Lung (tissue), 10 donors: Measurements from ENCODE around the gene OR2A7. TPM values are rescaled to one million over a fixed set of nuclear protein-coding genes. Genes with fewer than 3 reads are reported as not detected.
A peak's percentile ranks its signal among the peaks of the same experiment; 100 is the strongest.
"Not testable (repeated sequence)": the region's sequence is repeated elsewhere in the genome, so short reads cannot be mapped to it uniquely, and the experiment has no call there.

ENCODE experiments used
- ATAC-seq: fragments of 200-7000 bp; cut with Tn5 transposase; one replicate; pipeline ENCODE4 v1.9.1; 2020; ENCODE audit warnings: moderate number of reproducible peaks; ENCODE audit not compliant: insufficient read depth, low FRiP score
- DNase-seq, 3 donors: peaks; one replicate each; pipeline ENCODE4 v3.0.0-alpha.2; 2013 to 2017
- H3K27ac ChIP-seq, 2 donors: one replicate each; pipeline ENCODE4 v1.5.1; 2013; ENCODE audit warnings: mild to moderate bottlenecking in 2 of 2, moderate library complexity in 2 of 2, control low read depth in 1 of 2, inconsistent platforms in 1 of 2, low read depth in 1 of 2, low read length in 1 of 2
- H3K27me3 ChIP-seq, 3 donors: one replicate each; pipeline ENCODE4 v1.5.1; 2013; ENCODE audit warnings: low read length in 2 of 3; ENCODE audit not compliant: control insufficient read depth in 3 of 3, insufficient read depth in 3 of 3
- H3K36me3 ChIP-seq, 4 donors: one replicate each; pipeline ENCODE4 v1.5.1; 2013; ENCODE audit warnings: low read length in 4 of 4, mild to moderate bottlenecking in 1 of 4, moderate library complexity in 1 of 4; ENCODE audit not compliant: control insufficient read depth in 4 of 4, insufficient read depth in 4 of 4
- H3K4me1 ChIP-seq, 5 donors: one replicate each; pipeline ENCODE4 v1.5.1; 2013; ENCODE audit warnings: low read length in 5 of 5, mild to moderate bottlenecking in 2 of 5, moderate library complexity in 1 of 5; ENCODE audit not compliant: control insufficient read depth in 5 of 5, insufficient read depth in 5 of 5
- H3K4me3 ChIP-seq: one replicate; pipeline ENCODE4 v1.5.1; 2013; ENCODE audit warnings: mild to moderate bottlenecking, control low read depth, moderate library complexity
- H3K9ac ChIP-seq, 2 donors: one replicate each; pipeline ENCODE4 v1.5.1; 2013; ENCODE audit warnings: low read length in 2 of 2, control low read depth in 1 of 2; ENCODE audit not compliant: insufficient read depth in 1 of 2
- H3K9me3 ChIP-seq, 4 donors: one replicate each; pipeline ENCODE4 v1.5.1; 2013; ENCODE audit warnings: low read length in 3 of 4, mild to moderate bottlenecking in 1 of 4, moderate library complexity in 1 of 4; ENCODE audit not compliant: control insufficient read depth in 4 of 4, insufficient read depth in 3 of 4
- WGBS, 2 donors: extraction: QIAGEN DNeasy Blood & Tissue Kit; methylation state at CpG; one replicate each; pipeline ENCODE4 v1.1.7; 2013; 5-methylcytosine and 5-hydroxymethylcytosine counted together
- polyA plus RNA-seq, 2 donors: library from polyadenylated mRNA; stranded (reverse); fragments of 200-250 nt; gene quantifications; one replicate each; pipeline ENCODE4 v1.2.1, GENCODE V29; 2013
- total RNA-seq, 2 donors: library from RNA; depleted of rRNA in 1 of 2; stranded (reverse); fragments of >200 nt in 1 of 2; gene quantifications; one replicate each; pipeline ENCODE4 v1.2.1, GENCODE V29; 2014 to 2021
- donor health status: Bipolar disorder and iron deficiency.
- donor health status: healthy.
- donor health status: DM: yes; HTN: yes; CAD: no.

OR2A7 gene
- total and polyA plus RNA-seq, 4 donors: 1.3 to 19.5 (median 4.3) TPM

DNA sequence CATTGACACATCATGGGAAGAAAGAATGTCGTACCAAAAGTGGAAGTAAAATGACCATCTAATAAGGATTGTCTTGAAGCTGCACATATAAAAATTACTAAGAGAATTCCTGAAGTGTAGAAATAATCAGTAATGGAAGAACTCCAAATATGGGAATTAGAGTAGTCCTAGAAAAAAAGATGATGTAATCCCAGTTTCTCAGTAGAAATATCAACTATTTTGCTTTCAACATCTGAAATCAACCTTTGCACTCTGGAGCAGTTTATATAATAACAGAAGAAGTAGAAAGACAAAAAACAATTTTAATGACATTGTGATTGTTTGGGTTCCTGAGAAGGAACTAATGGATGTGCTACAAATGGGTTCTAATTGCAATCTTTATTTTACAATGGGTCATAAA, 31.6 kb downstream of the OR2A7 start:
- H3K9ac ChIP-seq, H3K27ac ChIP-seq, H3K4me1 ChIP-seq, H3K9me3 ChIP-seq, ATAC-seq, H3K4me3 ChIP-seq, H3K36me3 ChIP-seq, H3K27me3 ChIP-seq, DNase-seq: not testable (repeated sequence)
- 83 to 92% methylated on average over 1 of the region's 1 CpG for WGBS, 2 donors

DNA sequence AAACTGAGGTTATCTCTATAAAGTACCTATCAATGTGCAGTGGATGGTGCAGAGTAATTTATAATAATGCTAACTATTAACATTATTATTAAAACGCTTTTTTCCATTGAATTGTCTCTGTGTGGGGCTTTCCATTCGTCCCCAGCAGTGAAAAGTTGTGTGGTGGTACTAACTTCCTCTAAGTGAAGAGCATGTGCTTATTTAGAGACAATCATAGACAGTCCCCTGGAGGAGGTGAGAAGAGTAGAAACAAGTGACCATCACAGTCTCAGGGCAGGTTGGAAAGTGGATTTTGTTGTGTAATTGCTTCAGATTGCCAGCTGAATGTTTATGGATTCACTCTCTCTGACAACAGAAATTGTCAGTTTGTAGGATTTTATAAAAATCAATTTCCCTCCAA, 33.6 kb downstream of the OR2A7 start:
- not testable (repeated sequence) for H3K27ac ChIP-seq, H3K27me3 ChIP-seq, H3K4me1 ChIP-seq, H3K36me3 ChIP-seq, H3K4me3 ChIP-seq, ATAC-seq, DNase-seq, H3K9ac ChIP-seq, H3K9me3 ChIP-seq
- no CpG with 5 or more reads among the region's 2 CpGs for WGBS, 2 donors

DNA sequence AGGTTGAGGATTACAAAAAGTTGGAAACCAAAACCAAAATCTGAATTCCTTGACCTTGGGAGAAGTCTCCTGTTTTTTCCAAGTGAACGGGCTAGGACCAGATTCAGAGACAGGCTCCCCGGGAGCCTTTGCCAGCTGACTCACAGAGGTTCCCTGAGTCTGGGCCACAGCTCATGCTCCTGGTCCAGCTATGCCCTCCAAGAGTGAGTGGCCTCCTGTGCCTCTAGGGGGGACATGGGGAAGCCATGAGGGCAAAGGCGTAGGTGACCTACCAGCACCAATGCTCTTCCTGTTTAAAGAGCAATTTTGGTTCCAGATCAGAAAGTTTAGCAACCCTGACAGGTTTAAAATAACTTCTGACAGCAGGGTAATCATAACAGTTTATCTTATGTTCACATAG, 35.8 kb downstream of the OR2A7 start:
- not testable (repeated sequence) for H3K36me3 ChIP-seq, ATAC-seq, H3K4me1 ChIP-seq, H3K9ac ChIP-seq, H3K9me3 ChIP-seq, H3K27me3 ChIP-seq, H3K4me3 ChIP-seq, H3K27ac ChIP-seq
- peak in 1 of 3 donors; percentile 12 for DNase-seq
- 82 to 93% methylated on average over 1 of the region's 3 CpGs for WGBS, 2 donors

DNA sequence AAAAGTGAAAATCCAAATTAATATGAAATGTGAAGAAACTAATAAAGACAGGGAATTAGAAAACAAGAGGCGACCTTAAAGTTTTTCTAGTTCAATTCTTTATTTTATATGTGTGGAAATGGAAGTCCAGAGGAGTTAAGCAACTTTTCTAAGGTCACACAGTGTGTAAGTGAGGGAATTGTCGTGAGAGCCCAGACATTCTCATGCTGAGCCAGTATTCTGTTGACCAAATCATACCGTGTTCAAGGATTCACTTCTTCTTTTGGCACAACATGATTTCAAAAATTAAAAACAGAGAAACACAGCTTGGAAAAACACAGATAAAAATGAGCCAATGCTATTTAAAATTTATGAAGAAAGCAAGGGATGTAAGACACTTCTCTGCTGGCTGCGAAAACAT, 37.7 kb downstream of the OR2A7 start:
- H3K4me3 ChIP-seq, H3K27ac ChIP-seq, H3K4me1 ChIP-seq, H3K27me3 ChIP-seq, ATAC-seq, DNase-seq, H3K9ac ChIP-seq, H3K9me3 ChIP-seq, H3K36me3 ChIP-seq: not testable (repeated sequence)
- WGBS, 2 donors: 77 to 82% methylated on average over 3 of the region's 4 CpGs

DNA sequence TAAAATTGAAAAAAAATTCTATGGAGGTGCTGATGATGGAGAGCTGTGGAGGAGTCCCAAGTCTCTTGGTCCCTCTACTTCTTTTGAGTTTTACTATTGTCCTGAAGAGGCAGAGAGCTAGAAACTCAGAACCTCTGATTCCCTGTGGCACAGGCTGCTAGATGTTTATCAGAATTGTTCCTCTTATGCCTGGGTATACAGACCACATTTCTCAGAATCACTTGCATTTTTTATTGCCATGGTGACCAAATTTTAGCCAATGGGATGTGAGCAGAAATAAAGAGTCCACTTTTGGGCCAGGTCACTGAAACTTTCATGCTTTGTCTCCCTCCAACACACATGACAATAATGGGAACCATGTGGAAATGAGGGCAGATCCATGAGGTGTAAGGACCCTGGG, 40.9 kb downstream of the OR2A7 start:
- H3K4me3 ChIP-seq, H3K9me3 ChIP-seq, DNase-seq, H3K27me3 ChIP-seq, H3K27ac ChIP-seq, H3K36me3 ChIP-seq, H3K9ac ChIP-seq, ATAC-seq, H3K4me1 ChIP-seq: not testable (repeated sequence)

DNA sequence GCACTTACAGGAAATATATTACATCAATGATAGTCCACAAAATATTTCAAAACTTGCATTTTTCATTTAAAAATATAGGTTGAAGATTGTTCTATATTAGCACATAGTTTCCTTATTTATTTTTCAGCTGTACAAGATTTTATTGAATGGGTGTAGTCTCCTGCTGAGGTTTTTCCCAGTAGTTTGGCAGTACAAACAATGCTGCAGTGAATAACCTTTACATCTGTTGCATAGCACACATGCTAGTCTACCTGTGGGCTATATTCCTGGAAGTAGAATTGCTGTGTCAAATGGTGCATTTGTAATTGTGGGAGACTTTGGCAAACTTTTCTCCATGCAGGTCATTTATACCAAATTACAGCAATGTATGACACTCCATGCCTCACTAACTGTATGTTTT, 44.1 kb downstream of the OR2A7 start:
- not testable (repeated sequence) for H3K9ac ChIP-seq, H3K27ac ChIP-seq, H3K4me1 ChIP-seq, ATAC-seq, H3K4me3 ChIP-seq, H3K27me3 ChIP-seq, DNase-seq, H3K9me3 ChIP-seq, H3K36me3 ChIP-seq

DNA sequence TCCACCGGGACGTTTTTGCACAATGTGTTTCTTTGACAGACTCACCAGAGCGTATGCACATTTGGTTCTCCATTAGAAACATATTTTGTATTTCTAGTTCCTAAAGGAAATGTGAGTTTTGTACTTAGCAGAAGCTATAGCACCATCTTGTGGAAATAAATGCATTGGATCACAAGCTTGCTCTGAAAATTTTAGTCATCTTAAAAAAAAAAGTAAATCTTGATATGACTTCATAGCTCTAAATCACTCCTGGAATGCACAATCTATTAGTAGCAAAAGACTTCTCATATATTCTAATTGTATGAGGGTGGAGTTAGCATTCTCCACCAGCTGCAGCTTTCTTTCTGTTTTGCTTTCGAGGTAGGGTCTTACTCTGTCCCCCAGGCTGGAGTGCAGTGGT, 45.4 kb downstream of the OR2A7 start:
- H3K9me3 ChIP-seq, H3K36me3 ChIP-seq, H3K4me3 ChIP-seq, H3K27ac ChIP-seq, ATAC-seq, H3K4me1 ChIP-seq, DNase-seq, H3K27me3 ChIP-seq, H3K9ac ChIP-seq: not testable (repeated sequence)
- WGBS, 2 donors: no CpG with 5 or more reads among the region's 4 CpGs

DNA sequence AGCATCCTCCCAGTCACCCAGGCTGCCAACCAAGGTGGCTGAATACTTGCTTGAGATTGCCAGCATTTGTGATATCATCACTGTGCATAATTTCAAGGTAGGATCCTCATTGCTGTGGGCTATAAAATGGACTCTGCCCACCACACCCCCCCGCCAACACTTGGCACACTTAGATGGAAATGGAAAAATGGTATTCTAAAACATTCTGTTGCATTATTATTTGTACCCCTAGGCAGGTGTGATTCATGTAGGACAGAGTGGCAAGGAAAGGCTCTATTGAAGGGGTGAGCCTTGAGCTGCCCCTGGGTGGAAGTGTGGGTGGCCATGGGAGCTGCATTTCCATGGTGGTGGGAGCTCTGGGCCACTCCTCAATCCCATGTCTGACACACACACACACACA, 46.0 kb downstream of the OR2A7 start:
- not testable (repeated sequence) for H3K27me3 ChIP-seq, H3K9ac ChIP-seq, H3K9me3 ChIP-seq, H3K4me3 ChIP-seq, H3K27ac ChIP-seq, DNase-seq, H3K36me3 ChIP-seq, H3K4me1 ChIP-seq, ATAC-seq
- 96 to 97% methylated on average over 1 of the region's 1 CpG for WGBS, 2 donors

DNA sequence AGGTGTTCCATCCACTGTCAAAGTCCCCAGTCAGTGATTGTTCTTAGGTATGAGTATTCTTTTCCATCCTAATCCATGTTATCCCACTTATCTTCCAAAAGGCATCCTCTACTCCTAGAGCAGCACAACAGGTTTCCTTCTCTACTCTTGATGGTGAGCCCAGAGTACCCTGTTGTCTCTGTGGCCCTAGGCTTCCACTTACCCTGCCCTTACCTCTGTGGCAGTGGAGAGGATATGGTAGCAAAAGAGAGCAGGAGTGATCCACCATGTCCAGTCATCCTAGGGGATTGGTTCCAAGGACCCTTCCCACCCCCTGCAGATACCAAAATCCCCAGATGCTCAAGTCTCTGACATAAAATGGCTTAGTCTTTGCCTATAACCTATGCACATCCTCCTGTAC, 47.4 kb downstream of the OR2A7 start:
- not testable (repeated sequence) for H3K36me3 ChIP-seq, DNase-seq, H3K4me3 ChIP-seq, H3K9me3 ChIP-seq, H3K9ac ChIP-seq, H3K27ac ChIP-seq, H3K4me1 ChIP-seq, H3K27me3 ChIP-seq, ATAC-seq
